GM21737 (cell line): ENCODE data around the gene PSKH1.
A peak's percentile ranks its signal among the peaks of the same experiment; 100 is the strongest.

ENCODE experiments used
- ATAC-seq: cut with Tn5 transposase; IDR thresholded peaks from one replicate; pipeline ENCODE4 v1.9.1; 2021; ENCODE audit warnings: mild to moderate bottlenecking, moderate library complexity; ENCODE audit not compliant: unreplicated experiment

Gene PSKH1

DNA sequence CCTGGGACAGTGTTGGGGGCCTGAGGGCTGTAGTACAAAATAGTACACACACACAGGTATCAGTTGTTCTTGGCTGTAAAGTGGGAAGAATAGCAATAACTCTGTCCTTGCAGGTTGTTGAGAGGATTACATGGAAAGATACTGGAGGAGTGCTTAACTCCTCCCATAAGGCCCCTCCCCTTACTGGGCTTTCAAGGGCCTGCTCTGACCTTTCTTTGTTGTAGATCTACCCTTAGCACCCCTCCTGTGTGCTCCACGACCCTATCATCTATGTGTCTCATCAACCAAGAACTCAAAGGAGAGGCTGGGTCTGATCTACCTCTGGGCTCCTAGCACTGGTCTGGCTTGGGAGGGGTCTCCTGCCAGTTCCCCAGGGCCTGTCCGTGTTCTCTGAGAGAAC is 28.5 kb upstream of the PSKH1 start:
- ATAC-seq: no peak

DNA sequence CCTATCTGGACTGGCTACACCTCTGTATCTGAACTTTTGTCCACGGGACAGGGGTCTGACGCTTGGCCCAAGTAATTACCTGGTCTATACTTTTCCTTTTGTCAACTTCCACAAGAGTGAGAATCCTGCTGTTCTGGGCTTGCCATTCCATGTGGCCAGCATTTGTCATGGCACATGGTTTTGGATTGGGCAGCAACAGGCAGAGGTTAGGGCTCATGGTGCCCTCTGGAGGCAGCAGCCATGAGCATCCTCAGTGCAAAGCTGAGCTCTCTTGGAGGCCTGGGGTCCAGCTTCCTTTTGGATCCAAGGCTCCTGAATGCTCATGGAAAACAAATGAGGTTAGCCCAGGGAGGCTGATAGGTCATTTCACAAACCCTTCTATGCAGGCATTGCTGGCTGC is 27.7 kb upstream of the PSKH1 start:
- ATAC-seq: no peak

DNA sequence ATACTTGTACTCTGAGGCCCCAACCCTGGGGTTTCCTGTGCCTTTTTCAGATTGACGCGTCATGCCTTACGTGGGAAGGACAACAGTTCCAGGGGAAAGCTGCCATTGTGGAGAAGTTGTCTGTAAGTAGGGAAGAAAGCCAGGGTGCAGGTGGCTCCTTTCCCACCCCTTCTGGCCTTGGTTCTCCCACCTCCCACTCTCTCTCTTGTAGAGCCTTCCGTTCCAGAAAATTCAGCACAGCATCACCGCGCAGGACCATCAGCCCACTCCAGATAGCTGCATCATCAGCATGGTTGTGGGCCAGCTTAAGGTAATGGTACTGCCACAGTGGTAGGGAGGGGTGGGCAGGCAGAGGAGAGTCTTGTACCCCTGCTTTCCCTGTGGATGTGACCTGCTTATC is 24.8 kb upstream of the PSKH1 start:
- no peak for ATAC-seq

DNA sequence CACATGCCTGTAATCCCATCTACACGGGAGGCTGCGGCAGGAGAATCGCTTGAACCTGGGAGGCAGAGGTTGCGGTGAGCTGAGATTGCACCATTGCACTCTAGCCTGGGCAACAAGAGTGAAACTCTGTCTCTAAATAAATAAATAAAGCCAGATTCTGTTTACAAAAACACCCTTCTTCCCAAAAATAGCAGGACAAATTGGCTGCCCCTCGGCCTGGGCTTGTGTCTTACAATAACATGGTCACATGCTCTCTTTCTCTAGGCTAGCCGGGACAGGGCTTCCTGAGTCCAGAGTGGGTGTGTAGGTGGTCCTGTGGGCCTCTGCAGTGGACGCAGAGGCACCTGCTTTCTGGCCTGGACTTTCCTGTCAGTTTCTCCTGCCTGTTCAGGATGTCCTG is 23.4 kb upstream of the PSKH1 start:
- ATAC-seq: no peak

DNA sequence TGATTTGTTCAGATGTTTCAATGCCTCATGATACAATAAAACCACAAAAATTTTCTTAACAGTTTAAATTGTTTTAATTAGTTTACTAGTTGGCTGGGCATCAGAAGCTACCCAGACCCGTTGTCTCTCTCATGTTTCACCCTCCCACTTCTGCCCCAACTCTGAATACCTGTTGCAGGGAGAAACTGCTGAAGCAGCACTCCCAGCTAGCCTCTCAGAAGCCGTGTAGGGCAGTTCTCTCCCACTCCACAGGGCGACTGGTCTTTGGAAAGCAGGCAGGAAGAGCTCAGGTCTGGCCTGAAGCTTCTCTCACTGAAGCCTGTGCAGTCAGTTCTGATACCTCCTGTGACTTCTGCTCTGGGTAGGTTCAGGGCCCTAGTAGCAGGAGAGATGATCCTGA is 21.8 kb upstream of the PSKH1 start:
- ATAC-seq: no peak

DNA sequence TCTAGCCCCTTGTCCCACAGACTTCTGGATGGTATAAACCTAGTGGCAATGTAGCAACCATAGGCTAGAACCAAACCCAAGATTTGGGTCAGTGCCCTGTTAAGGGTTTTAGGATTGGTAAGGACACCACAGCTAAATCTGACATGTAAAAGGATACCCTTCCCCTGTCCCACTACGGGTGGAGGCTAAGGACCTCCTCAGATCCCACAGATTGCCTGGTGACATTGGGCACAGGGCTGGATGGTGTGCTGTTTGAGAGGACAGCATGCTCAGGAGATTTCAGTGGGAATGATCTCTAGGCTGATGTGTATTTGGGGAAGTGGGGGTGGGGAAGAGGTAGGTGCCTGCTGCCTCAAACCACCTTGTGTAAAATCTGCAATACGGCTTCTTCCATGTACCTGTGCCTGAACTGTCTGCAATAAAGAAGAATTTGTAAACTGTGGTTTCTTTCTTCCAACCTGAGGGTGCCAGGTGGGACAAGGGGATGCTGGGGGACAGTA is 20.9 kb upstream of the PSKH1 start:
- ATAC-seq: no peak

DNA sequence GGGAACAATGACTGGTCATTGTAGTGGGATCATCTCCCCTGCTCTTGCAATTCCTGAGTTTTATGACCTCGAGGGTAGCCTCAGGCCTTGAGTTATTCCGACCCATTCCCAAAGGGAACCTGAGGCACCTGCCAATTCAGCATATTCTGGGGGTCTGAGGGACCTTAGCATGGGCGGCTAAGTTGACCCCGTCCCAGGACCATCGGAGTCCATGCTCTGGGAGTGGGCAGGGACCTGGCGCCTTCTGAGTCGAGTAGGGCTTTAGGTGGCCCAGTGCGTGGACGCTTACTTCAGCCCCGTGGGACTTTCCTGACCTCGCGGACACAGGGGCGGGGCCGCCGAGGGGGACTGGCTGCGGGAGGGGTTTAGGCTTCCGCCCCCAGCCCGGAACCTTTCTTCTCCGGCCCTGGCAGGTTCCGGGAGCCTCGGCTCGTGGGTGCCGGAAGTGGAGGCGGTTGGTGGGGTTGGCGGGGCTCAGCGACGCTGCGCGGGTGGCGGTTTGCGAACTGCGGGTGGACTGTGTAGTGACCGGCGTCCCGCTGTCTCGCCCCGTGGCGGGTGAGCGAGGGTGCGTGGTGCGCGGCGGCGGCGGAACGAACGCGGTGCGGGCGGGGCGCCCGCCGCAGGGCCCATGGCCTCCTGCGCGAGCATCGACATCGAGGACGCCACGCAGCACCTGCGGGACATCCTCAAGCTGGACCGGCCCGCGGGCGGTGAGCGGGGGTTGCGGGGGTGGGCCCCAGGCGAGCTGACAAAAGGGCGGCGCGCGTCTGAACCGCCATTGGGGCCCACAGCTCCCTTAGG is 20.2 kb upstream of the PSKH1 start, which contains the start of gene EDC4:
Gene EDC4 (plus strand): TSS at position 422 of the 804 bp plus-strand sequence. CDS start 210 bp downstream, at position 632.
- ATAC-seq: peak; percentile 81

DNA sequence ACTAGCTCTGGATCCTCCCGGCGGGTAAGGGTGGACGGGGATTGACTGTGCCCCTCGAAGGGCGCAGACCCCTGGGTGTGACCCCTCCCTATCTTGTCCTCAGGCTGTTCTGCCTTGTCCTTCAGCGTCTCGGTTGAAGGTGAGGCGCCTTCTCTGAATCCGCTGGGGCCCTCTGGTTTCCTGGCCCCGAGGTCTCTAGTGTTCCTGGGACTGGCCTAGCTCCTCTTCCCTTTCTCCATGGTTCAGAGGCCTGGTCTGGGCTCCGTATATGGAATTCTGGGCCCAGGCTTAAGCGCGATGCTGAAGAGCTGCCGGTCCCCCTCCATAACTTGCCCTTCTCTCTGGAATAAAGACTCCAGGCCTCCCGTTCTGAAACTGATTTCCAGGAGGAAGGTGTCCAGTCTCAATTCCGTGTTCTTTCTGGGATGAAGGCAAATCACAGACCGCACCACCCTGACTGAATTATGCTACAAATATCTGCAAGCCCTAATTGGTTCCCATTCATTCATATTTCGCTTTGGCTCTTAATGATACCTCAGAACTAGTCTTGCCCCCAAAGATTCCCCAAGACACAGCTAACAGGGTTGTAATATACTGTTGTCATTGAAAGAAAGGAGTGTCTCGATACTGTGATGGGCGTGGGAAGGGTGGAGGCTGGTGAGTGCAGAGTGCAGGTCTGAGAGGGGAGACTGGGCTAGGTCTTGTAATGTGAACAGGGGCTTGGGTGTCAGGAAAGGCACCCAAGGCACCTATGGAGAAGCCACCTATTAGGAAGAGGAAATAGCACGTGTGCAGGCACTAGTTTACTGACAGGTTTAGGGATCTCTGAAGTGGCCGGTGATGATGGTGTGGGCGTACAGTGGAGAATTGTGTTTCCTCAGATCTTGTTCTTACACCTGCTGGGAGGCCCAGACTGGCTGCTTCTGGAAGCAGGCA is 19.4 kb upstream of the PSKH1 start:
- no peak for ATAC-seq

DNA sequence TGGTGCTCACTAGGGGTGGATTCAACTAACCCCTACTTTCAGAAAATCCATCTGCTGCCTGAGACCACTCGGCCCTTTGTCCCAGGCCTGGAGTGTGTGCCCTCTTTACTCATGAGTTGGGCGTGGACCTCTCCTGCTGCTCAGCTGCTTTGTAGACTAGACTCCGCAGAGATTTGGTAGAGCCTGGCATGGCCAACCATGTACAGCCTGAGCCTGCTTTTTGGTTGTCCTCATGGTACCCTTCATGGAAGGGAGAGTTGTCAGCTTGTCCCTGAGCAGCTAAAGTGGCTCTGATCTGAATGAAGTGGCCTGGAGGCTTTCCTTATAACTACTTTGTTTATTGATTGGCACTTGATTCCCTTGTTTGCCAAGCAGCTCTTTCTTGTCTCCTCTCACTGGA is 18.7 kb upstream of the PSKH1 start:
- no peak for ATAC-seq

DNA sequence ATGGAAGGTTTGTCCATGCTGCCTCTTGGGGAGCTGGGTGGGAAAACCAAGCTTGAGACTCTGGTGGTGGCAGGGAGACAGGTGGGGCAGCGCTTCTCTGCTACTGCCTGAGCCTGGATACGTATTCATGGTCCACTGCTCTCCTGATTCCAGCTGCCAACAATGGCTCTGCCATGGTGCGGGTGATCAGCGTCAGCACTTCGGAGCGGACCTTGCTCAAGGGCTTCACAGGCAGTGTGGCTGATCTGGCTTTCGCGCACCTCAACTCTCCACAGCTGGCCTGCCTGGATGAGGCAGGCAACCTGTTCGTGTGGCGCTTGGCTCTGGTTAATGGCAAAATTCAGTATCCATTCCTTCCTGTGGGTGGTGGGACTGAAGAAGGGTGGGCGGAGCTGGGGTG is 16.0 kb upstream of the PSKH1 start:
- no peak for ATAC-seq

DNA sequence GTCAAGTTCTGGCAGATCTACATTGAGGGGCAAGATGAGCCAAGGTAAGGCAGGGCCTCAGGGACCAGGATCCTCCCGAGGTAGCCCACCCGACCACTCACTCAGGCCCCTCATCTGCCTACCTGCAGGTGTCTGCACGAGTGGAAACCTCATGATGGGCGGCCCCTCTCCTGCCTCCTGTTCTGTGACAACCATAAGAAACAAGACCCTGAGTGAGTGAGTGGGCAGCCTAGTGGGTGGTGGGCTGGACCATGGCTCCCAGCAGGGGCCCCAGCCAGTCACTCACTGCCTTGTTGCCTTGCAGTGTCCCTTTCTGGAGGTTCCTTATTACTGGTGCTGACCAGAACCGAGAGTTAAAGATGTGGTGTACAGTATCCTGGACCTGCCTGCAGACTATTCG is 14.8 kb upstream of the PSKH1 start:
- ATAC-seq: no peak

DNA sequence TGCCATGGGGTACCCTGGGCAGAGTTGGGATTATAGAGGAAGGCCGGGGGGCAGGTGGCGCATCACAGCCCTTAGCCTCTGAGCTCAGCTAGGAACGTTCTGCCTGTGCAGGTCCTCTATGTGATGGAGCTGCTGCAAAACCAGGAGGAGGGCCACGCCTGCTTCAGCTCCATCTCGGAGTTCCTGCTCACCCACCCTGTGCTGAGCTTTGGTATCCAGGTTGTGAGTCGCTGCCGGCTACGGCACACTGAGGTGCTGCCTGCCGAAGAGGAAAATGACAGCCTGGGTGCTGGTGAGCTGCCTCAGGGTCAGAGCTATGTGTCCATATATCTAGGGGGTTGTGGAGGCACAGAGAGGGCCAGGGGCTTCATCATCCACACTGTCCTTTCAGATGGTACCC is 14.2 kb upstream of the PSKH1 start:
- no peak for ATAC-seq

DNA sequence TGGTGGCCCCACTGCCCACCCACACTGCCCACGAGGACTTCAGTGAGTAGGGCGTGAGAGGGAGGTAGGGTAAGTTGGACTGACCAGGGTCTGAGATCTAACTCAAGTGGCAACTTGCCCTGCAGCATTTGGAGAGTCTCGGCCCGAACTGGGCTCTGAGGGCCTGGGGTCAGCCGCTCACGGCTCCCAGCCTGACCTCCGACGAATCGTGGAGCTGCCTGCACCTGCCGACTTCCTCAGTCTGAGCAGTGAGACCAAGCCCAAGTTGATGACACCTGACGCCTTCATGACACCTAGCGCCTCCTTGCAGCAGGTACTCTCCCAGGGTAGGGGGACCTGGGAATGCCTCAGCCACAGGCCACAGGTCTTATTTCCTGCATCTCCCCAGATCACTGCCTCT is 13.6 kb upstream of the PSKH1 start:
- ATAC-seq: no peak

DNA sequence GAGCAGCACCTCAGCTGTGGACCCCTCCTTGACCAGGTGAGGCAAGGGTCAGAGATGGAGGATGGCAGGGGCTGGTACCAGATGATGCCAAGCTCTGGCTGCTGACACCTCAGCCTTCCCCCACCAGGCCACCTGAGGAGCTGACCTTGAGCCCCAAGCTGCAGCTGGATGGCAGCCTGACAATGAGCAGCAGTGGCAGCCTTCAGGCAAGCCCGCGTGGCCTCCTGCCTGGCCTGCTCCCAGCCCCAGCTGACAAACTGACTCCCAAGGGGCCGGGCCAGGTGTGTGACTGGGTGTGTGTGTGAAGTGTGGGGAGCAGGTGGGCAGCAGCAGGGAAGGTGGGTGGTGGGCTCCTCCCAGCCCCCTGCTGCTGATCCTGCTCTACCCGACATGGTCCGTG is 13.1 kb upstream of the PSKH1 start:
- ATAC-seq: no peak

DNA sequence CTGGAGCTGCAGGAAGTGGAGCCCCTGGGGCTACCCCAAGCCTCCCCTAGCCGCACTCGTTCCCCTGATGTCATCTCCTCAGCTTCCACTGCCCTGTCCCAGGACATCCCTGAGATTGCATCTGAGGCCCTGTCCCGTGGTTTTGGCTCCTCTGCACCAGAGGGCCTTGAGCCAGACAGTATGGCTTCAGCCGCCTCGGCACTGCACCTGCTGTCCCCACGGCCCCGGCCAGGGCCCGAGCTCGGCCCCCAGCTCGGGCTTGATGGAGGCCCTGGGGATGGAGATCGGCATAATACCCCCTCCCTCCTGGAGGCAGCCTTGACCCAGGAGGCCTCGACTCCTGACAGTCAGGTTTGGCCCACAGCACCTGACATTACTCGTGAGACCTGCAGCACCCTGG is 12.5 kb upstream of the PSKH1 start:
- ATAC-seq: no peak

DNA sequence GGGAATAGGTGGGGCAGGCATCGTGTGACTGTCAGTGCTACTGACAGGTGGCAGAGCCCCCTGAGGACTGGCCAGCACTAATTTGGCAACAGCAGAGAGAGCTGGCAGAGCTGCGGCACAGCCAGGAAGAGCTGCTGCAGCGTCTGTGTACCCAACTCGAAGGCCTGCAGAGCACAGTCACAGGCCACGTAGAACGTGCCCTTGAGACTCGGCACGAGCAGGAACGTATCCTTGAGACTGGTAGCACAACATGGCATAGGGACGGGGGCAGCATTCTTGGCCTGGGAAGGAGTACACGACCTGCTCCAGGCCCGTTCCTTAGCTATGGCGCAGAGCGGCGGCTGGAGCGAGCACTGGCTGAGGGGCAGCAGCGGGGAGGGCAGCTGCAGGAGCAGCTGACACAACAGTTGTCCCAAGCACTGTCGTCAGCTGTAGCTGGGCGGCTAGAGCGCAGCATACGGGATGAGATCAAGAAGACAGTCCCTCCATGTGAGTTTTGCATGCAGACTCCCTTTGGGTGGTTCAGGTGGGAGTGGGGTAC is 11.4 kb upstream of the PSKH1 start:
- ATAC-seq: no peak

DNA sequence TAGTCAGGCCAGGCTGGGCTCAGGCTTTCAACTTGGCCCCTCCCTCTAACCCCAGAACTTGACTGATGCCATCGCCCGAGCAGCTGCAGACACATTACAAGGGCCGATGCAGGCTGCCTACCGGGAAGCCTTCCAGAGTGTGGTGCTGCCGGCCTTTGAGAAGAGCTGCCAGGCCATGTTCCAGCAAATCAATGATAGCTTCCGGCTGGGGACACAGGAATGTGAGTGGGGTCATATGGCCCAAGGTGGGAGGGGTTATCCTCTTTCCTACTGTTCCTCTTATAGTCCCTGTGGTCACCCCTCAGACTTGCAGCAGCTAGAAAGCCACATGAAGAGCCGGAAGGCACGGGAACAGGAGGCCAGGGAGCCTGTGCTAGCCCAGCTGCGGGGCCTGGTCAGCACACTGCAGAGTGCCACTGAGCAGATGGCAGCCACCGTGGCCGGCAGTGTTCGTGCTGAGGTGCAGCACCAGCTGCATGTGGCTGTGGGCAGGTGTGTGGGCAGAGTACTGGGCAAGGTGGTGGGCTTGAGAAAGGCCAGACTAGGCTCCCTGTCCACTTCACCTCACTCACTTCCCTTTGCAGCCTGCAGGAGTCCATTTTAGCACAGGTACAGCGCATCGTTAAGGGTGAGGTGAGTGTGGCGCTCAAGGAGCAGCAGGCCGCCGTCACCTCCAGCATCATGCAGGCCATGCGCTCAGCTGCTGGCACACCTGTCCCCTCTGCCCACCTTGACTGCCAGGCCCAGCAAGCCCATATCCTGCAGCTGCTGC is 10.5 kb upstream of the PSKH1 start:
- ATAC-seq: no peak

DNA sequence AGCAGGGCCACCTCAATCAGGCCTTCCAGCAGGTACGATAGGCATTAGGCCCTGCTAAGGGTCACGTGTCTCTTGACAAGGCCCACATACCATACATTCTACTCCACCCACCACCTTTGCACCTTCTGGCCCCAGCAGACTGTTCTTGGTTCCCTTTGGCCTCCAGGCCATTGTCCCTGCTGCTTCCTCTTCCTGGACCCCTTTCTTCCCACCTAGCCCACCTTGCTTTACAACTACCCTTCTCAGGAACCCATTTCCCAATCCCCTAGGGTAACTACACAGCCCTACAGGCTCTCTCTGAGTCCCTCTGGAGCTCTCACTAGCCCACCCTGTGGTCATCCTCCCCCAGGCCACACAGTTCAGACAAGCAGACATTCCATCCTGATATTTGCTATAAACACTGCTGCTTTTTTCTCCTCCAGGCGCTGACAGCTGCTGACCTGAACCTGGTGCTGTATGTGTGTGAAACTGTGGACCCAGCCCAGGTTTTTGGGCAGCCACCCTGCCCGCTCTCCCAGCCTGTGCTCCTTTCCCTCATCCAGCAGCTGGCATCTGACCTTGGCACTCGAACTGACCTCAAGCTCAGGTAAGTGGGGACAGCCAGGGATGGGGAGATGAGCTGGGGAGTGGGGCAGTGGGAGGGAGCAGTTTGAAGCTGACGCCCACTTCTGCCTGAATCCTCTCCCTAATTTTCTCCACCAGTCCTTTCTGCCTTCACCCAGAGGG is 9.7 kb upstream of the PSKH1 start:
- ATAC-seq: no peak

DNA sequence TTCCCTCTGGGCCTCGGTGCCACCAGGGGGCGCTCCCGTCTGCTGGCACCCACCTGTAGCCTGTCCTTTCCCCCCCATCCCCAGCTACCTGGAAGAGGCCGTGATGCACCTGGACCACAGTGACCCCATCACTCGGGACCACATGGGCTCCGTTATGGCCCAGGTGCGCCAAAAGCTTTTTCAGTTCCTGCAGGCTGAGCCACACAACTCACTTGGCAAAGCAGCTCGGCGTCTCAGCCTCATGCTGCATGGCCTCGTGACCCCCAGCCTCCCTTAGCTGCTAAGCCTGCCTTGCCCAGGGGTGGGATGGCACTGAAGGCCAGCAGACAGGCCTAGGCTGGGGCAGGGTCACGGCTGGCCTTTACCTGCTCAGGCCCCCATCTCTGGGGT is 9.2 kb upstream of the PSKH1 start:
- ATAC-seq: no peak

DNA sequence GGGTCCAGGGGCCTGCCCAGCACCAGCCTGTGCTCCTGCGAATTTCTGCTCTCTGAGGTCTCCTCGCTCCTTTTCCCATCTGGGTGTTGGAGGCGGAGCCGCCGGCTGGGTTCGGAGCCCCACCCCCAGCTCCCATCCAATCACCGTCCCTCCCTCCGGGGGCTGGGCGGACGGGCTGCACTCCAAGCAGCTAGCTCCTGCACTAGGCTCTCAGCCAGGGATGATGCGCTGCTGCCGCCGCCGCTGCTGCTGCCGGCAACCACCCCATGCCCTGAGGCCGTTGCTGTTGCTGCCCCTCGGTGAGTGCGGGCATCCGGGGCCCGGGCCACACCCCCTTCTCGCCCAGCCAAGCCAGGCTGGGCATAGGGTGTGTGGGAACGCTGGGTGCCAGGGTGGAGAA is 8.4 kb upstream of the PSKH1 start, which contains the start of gene NRN1L:
Gene NRN1L (plus strand): TSS at position 202 of the 400 bp plus-strand sequence. CDS start 19 bp downstream, at position 221.
- ATAC-seq: no peak
